ENCODE results near the gene KCNJ6.

DNA sequence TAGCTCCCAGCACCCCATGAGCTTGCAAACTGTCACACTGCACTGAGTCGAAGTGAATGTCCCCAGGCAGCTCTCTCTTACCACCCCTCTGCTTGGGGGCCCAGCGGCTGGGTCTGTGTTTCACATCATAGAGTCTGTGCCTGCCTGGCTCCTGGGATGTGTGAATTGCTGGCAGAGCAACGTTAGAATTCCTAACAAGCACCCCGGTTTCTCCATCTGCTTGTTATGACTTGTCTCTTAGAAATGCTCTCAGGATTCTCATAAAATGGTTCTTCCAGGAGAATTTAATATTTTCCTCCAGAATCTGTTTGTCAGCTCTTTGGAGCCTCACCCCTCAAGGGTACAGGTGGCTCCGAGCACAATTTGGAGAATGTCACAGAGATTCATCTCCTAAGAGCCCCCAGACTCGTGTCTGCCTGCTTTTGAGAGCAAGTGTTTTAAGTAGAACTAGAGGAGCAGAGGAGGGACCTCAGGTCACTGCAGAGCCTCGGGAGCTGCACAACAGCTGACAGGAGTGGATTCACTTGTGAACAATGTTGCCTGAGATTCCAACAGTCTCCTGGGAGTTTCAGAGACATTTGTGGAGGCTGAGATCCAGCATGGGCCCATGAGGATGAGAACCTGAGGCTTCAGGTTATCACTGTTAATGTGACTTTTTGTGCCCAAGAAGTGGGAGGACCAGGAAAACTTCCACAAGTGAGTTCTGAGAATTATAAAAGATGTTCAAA, 131.5 kb downstream of the KCNJ6 start:
- TF ChIP-seq EZH2 (IDR thresholded peaks at IDR 0.05; ENCODE audit: borderline replicate concordance): no peak
- TF ChIP-seq, protein P1, sequence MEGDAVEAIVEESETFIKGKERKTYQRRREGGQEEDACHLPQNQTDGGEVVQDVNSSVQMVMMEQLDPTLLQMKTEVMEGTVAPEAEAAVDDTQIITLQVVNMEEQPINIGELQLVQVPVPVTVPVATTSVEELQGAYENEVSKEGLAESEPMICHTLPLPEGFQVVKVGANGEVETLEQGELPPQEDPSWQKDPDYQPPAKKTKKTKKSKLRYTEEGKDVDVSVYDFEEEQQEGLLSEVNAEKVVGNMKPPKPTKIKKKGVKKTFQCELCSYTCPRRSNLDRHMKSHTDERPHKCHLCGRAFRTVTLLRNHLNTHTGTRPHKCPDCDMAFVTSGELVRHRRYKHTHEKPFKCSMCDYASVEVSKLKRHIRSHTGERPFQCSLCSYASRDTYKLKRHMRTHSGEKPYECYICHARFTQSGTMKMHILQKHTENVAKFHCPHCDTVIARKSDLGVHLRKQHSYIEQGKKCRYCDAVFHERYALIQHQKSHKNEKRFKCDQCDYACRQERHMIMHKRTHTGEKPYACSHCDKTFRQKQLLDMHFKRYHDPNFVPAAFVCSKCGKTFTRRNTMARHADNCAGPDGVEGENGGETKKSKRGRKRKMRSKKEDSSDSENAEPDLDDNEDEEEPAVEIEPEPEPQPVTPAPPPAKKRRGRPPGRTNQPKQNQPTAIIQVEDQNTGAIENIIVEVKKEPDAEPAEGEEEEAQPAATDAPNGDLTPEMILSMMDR (IDR thresholded peaks at IDR 0.05; ENCODE audit: poor library complexity): no peak

Data from hepatocyte (in vitro differentiated cells).